NCI-H146 (cell line): ENCODE results near the gene RPRD1B.
A peak's percentile ranks its signal among the peaks of the same experiment; 100 is the strongest.

Source experiments
- DNase-seq: peaks from one replicate; lab custom pipeline; 2025; lab: John Stamatoyannopoulos, UW

The RPRD1B gene

GRCh38 chr20:38036366-38036765 lies 2.8 kb downstream of the RPRD1B start:
- DNase-seq, result no peak

GRCh38 chr20:38040276-38040675 lies 6.7 kb downstream of the RPRD1B start:
- DNase-seq, result no peak

- no peak for DNase-seq
These were observed 10.2 kb downstream of the RPRD1B start for GRCh38 chr20:38043512-38044300.

- DNase-seq, result no peak
These were observed 11.1 kb downstream of the RPRD1B start for GRCh38 chr20:38044685-38045084.

GRCh38 chr20:38046572-38046971 lies 13.0 kb downstream of the RPRD1B start:
- no peak for DNase-seq

- no peak for DNase-seq
These were observed 16.3 kb downstream of the RPRD1B start for GRCh38 chr20:38049800-38050199.

- no peak for DNase-seq
These were observed 17.1 kb downstream of the RPRD1B start for GRCh38 chr20:38050686-38051085.

- no peak for DNase-seq
These were observed 19.3 kb downstream of the RPRD1B start for GRCh38 chr20:38052870-38053269.

GRCh38 chr20:38054647-38055046 lies 21.1 kb downstream of the RPRD1B start:
- no peak for DNase-seq

- no peak for DNase-seq
These were observed 21.7 kb downstream of the RPRD1B start for GRCh38 chr20:38055294-38055693.

- no peak for DNase-seq
These were observed 22.3 kb downstream of the RPRD1B start for GRCh38 chr20:38055848-38056247.

- DNase-seq, result peak; percentile 74
These were observed 23.9 kb downstream of the RPRD1B start for GRCh38 chr20:38057351-38057972.

GRCh38 chr20:38059832-38060231 lies 26.3 kb downstream of the RPRD1B start:
- DNase-seq, result no peak

- no peak for DNase-seq
These were observed 27.0 kb downstream of the RPRD1B start for GRCh38 chr20:38060536-38060935.

GRCh38 chr20:38061109-38061508 lies 27.6 kb downstream of the RPRD1B start:
- DNase-seq, result no peak

- DNase-seq, result no peak
These were observed 29.3 kb downstream of the RPRD1B start for GRCh38 chr20:38062890-38063289.

GRCh38 chr20:38063911-38064530 lies 30.5 kb downstream of the RPRD1B start:
- DNase-seq, result no peak

- no peak for DNase-seq
These were observed 32.3 kb downstream of the RPRD1B start for GRCh38 chr20:38065764-38066375.

- no peak for DNase-seq
These were observed 33.6 kb downstream of the RPRD1B start for GRCh38 chr20:38066969-38067716.

GRCh38 chr20:38067717-38068365 lies 34.3 kb downstream of the RPRD1B start:
- no peak for DNase-seq

GRCh38 chr20:38072898-38073297 lies 39.4 kb downstream of the RPRD1B start:
- no peak for DNase-seq
